IPS DF 4.7 (cell line): ENCODE measurements around the gene GPR141.
"Not testable (repeated sequence)": the region's sequence is repeated elsewhere in the genome, so short reads cannot be mapped to it uniquely, and the experiment has no call there.

ENCODE experiments used
- DNase-seq: peaks from one replicate; pipeline ENCODE4 v3.0.0-alpha.2; 2013; ENCODE audit warnings: low spot score; ENCODE audit errors: extremely low read depth

Gene GPR141

GRCh38 chr7:37686556-37687345 lies 3.2 kb downstream of the GPR141 start:
- DNase-seq: no peak

DNA sequence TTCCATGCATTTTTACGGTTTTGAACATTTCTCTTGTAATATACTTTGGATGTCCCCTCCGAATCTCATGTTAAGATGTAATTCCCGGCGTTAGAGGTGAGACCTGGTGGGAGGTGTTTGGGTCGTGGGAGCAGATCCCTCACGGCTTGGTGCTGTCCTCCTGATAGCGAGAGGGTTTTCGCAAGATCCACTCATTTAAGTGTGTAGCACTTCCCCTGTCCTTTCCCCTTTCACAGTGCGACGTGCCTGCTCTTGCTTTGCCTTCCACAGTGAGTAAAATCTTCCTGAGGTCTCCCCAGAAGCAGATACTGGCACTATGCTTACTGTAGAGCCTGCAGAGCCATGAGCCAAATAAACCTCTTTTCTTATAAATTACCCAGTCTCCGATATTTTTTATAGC lies 6.6 kb downstream of the GPR141 start:
- no peak for DNase-seq

DNA sequence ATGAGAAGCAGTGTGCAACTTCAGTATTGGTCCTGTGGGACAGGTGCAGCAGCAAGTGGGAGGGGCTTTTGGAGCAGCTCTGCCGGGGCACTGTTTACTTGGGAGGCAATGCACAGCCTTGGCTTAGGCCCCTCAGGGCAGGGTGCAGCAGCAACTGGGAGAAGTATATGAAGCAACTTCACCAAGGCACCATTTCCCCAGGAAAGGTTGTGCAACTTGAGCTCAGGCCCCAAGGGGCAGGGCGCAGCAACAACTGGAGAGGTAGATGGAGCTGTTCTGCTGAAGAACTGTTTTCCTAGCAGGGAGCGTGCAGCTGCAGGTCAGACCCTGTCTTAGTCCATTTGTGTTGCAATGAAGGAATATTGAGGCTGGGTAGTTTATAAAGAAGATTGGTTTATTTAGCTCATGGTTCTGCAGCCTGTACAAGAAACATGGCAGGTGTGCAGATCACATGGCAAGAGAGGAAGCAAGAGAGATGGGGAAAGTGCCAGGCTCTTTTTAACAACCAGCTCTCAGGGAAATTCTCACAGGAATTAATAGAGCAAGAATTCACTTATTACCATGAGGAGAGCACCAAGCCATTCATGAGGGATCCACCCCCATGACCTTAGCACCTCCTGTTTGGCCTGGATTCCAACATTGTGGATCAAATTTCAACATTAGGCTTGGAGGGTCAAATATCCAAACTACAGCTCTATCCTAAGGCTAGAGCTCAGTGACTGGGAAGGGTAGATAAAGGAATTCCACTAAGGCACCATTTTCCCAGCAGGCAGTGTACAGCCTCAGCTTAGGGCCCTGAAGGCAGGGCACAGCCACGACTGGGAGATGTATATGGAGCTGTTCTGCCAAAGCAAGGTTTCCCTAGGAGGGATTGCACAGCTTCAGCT lies 10.9 kb downstream of the GPR141 start:
- DNase-seq: no peak

GRCh38 chr7:37698276-37698675 lies 14.7 kb downstream of the GPR141 start:
- no peak for DNase-seq

DNA sequence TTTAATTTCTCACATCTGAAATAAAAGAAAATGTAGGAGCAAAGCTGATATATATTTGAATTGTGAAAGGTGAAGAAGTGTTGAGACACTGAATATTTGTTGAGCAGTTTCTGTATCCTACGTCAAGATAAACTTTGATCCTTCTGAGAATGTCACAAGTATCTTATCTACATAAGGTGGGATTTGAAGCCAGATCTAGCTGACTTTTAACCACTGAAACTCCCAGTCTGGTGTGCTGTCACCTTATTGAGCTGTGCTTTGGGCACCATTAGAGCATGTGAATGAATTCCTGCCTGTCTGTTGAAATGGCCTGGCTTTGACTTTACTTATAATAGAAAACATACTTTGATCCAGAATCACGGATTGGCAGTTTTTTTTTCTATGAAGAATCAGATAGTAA lies 15.2 kb downstream of the GPR141 start:
- DNase-seq: no peak

DNA sequence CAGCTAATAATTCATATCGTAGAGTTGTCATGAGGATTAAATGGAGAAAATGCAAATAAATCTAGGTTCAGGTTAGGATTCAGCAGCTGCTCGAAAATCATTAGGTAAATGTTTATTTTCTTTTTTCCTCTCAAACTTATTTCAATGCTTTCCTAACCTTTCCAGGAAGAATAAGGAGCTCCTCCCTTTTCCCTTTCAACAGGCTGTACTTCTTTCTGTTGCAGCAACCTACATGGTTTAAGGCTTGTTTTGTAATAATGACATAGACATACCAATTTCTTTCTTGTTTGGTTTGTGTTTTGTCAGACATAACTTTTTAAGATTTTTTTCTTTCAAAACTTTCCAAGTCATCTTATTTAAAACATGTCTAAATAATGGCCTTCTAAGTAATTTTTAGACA lies 18.2 kb downstream of the GPR141 start:
- DNase-seq: no peak

DNA sequence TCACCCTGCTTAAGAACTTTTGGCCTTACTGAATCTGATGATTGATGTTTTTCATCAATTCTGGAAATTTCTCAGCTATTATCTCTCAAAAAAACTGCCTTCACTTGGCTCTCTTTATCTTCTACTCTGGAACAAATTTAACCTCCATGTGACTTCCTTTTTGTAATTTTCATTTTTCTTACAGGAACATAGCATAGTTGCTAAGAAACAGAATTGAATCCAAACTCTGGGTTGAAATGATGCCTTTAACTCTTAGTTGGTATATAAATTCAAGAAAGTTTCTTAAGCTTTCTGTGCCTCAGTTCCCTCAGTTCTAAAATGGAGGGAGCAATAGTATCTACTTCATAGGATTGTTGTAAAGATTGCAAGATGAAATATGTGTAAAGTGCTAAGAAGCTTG lies 19.8 kb downstream of the GPR141 start:
- no peak for DNase-seq

DNA sequence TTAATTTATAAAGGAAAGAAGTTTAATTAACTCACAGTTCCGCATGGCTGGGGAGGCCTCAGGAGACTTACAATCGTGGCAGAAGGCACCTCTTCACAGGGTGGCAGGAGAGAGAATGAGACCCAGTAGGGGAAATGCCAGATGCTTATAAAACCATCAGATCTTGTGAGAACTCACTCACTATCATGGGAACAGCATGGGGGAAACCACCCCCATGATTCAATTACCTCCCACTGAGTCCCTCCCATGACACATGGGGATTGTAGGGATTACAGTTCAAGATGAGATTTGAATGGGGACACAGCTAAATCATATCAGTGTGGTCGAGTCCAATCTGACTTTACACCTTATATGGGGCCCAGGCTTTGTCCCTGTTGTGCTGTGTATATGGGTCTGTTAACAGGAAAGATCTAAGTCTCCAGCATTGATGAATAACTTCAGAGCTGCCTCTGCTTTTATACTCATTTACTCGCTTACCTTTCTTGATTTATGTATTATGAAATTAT lies 20.8 kb downstream of the GPR141 start:
- DNase-seq: not testable (repeated sequence)

DNA sequence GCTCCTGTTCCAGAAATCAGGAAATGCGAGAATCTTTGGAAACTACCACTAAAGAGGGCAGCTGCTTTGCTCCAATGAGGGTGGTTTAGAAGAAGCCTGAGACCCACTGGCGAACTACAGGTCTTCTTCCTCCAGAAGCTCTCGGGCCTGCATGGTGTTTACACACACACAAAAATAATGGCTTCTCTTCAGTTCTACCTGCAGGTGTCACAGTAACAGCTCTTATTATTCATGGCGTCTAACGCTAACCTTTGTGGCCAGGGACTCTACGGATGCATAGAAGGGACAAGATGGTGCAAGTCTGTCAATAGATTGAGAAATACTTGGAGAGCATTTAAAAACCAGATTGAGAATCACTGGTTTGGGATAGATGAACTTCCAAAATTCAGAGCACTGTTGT lies 22.4 kb downstream of the GPR141 start:
- no peak for DNase-seq

GRCh38 chr7:37706804-37707203 lies 23.2 kb downstream of the GPR141 start:
- no peak for DNase-seq

- DNase-seq: no peak
These were observed 24.4 kb downstream of the GPR141 start for GRCh38 chr7:37707754-37708485.

DNA sequence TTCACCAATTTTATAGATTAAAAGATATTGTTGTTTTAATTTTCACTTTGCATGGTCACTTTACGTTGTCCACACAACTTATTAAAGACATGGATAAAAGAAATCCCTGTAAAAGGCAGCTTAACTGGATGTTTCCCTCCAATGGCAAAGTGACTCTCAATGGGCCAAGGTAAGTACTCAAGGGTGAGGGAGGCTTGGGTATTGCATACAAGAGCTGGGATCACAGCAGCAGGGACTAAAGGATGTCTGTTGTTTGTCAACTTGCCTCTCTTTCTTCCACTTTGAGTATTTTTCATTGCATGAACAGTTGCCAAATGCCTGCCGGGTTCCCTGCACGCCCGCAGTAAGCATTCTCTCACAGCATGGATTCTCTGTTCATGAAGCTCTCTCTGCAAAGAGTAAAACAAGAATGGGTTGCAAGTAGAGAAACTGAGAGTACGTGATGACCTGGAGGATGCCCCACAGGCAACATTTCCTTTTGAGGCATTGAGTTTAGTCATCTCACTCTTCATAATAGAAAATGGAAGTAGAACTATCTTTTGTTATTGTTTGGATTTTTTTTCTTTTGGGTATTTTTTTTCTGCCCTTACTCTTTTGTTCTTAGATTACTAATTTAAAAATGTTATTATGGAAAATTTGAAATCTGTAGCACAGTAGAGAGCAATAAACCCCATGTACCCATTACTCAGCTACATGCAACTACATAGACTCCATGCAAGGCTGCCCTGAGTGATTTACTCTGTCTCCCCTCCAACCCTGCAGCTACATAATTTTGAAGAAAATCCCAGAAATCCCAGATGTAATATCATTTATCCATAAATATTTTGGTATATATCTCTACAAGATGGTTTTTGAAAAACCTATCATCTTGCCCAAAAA lies 26.3 kb downstream of the GPR141 start:
- DNase-seq: no peak

DNA sequence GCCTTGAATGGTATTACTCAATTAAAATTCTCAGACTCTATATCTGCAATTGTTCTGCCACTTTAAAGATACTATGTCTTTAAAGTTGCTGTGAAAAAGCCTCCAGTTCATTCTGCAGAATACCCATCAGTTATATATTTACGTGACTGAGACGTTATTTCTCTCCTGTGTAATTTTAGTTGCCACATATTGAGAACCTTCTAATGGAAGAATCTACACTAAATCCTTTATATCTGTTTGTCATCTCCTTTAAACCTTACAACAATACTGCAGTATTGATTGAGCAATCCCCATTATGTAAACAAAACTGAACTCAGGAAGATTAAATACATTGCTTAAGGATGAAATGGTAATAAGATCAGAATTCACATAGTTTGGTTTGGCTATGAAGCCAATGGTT lies 30.0 kb downstream of the GPR141 start:
- DNase-seq: no peak

DNA sequence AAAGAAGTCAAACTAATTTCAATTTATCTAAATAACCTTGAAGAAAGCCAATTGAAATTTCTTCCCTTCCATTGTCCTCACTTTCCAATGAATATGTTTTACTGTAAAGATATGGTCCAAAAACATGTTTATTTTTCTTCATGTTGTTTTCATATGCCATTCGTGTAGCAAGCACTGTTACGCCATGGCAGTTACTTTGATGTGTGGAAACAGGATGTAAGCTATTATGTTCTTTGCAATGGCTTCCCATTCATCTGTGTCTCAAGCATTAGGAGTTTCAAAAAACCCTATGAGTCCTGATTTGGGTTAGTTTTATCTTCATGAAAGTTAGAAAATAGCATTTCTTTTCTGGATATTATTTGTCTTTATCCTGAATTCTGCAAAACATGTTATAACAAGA lies 31.0 kb downstream of the GPR141 start:
- DNase-seq: no peak

GRCh38 chr7:37718585-37718984 lies 35.0 kb downstream of the GPR141 start:
- DNase-seq: no peak

DNA sequence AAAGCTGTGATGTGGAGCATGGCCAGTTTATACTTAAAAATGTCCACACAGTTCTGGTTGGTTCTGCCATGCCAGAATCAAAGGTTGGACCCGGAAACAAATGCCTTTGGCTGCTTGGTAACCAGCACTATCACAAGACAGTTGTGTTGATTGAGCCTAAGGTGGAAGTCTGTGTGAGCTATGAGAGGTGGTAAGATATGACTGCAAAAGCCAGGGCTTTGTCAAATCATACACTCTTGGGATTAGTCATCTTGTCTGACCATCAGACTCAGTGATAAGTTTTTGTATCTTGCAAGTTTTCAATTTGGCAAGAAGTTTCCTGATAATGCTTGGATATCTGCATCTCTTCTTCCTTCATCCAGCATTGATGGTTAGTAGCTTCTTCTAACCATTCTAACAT lies 35.5 kb downstream of the GPR141 start:
- DNase-seq: no peak

DNA sequence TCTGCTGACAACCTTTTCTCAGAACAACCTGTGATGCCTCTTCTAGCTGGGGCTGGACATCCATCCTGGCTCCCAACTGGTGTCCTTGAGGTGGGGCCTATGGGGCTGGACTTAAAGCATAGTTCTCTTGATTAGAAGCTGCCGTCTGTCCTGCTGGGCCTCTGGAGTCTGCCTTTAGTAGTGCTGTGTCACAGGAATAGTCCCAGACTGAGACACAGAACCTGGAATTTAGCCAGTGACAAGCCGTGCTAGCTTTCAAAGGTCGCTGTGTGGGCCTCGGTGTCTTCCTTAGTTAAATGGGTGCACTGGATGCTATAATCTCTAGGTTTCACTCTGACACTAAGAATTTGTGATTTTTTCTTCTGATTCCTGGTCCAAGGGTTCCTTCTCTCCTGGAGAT lies 41.2 kb downstream of the GPR141 start:
- DNase-seq: no peak

DNA sequence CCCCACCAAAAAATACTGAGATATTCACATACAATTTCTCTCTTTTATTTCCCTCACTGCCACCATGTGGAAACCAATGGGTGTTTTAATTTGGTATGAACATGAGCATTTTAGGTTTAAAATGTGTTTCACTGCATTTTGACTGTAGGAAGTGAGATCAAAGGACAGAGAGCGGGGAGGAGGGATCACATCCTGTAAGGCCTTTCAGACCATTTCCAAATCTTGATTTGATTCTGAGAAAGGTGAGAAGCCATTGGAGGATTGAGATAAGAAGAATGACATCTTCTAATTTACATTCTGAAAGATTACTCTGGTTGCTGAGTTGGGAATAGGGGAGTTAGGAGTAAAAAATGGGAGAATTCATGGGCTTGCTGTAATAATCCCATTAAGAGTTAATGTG lies 42.5 kb downstream of the GPR141 start:
- no peak for DNase-seq

DNA sequence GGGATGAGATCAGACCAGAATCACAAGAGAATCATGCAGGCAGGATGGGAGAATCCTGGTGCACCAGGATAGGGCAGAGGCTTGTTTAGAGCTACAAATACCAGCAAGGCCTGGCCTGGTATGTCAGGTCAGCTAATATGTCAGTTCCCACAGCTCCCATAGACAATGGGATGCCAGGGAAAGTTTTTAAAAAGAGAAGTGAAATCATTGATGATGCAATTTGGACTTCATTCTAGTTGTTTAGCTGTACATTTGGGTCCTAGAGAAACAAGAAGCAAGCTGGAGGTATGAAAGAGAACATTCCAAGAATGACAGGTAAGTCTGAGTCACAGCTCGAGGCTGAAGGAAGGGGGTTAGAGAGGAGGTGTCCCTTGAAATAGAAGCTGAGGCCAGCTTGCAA lies 45.2 kb downstream of the GPR141 start:
- no peak for DNase-seq

- no peak for DNase-seq
These were observed 45.6 kb downstream of the GPR141 start for GRCh38 chr7:37729181-37729580.

DNA sequence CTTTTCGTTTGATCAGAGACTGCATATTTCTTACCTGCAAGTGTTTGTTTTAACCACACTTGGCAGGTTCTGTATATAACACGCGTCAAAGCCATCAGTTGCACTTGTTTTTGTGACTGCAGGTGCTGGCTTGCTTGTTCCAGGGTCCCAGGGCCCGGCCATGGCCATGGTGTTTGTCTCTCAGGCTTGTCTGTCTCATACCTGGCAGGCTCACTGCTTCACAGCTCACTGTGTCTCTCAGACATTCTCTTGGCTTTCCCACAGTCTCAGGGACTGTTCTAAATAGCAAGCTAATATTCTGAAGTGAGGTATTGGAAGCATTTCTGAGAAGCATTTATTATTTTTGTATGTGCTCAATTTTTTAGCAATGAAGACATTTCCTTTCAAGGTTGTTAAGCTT lies 46.9 kb downstream of the GPR141 start:
- no peak for DNase-seq
